Hair follicle dermal papilla cell (primary cell): ENCODE data around the gene DDR1. TPM values are rescaled to one million over a fixed set of nuclear protein-coding genes. Genes with fewer than 3 reads are reported as not detected.

Experiments
- small RNA-seq: library from RNA; depleted of rRNA; stranded (forward); fragments of <200 nt; gene quantifications from one replicate; pipeline ENCODE3, GENCODE V24; 2012
- total RNA-seq: library from RNA; depleted of rRNA; stranded (reverse); fragments of >200 nt; gene quantifications from 2 replicates; pipeline ENCODE4 v1.2.3, GENCODE V29; 2012

Gene DDR1
- 13.8 and 15.5 TPM in 2 replicates for total RNA-seq

DNA sequence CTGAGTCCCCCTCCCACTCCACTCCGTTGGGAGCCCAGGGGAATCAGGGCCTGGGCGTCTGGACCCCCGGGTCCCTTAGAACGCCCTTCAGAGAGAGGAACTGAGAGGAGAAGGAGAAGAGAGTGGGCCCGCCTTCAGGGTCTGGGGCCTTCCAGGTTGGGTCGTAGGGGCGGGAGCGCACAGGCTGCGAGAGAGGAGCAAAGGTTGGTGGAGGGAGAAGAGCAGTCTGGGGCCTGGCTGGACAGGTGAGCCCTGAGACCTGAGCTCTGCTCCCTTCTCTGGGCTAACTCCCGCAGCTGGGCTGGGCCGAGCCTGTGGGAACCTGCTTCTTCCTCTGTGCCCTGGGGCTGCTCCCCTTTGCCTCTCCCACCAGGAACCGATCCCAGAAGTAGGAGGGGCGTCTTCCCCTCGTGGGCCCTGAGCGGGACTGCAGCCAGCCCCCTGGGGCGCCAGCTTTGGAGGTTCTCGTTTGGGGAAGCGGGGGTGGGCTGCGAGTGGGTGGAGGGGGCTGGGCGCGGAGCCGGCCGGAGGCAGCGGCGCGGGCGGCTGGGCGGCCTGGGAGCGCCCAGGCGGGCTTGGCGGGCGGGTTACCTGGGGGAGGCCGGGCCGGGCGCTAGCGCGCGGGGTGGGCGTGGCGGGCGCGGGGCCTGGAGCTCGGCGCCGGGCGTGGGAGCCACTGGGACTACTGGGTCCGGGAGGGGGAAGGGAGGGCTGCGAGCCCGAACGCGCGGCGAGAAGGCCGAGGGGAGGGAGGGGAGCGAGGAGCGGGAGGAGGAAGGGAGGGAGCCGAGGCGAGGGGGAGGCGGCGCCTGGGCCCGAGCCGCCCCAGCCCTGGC is at the start of gene DDR1:
Gene DDR1, plus strand, starts transcription at position 835 of the 836 bp plus-strand sequence. CDS start 4,211 bp downstream, outside the sequence.

GRCh38 chr6:30907758-30908591 is 23.7 kb downstream of the DDR1 start, which contains the start of gene GTF2H4:
Gene GTF2H4 (plus strand): TSS chr6:30908207.

GRCh38 chr6:30914076-30914853 is 29.9 kb downstream of the DDR1 start, which contains the start of gene VARS2:
Gene VARS2 (plus strand): TSS chr6:30914238. CDS start chr6:30914837, 599 bp downstream.

DNA sequence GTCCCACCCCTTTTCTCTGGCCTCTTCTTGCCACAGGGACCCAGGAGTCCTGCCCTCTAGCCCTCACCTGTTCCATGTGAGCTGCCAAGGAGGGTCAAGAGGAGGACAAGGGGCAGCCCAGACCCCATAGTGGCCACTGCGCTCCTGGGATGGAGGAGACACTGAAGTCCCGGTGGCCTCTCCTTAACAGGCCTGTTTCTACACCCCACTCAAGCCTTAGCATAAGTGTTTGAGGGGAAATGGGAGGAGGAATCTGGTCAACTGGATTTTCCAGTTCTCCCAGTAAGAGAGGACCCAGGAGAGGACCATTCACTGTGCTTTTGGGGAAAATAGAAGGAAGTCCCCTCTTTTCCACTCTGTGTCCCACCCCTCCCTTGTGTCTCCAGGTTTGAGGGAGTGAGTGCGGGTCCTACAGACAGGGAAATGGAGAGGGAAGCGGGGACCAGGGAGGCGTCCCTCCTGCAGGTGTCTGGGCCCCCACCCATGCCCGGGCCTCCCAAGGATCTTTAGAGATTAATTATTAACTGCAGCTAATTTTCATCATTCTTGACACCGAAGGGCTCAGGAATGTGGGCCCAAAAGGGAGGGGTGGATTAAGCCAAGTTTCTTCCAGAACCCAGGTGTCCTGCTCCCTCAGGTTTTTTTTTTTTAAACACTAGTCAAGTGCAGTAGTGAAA is 47.8 kb downstream of the DDR1 start, which contains the start of gene SFTA2:
Gene SFTA2, minus strand, starts transcription at position 202 of the 677 bp plus-strand sequence. Its CDS starts 74 bp downstream, at position 128.

GRCh38 chr6:30940361-30940986 is 56.2 kb downstream of the DDR1 start, which contains the start of gene MUCL3:
Gene MUCL3 (plus strand): TSS chr6:30940973. CDS start chr6:30941000, 27 bp downstream.

Small RNA genes lying within 50 kb of the gene (small RNA-seq; reads per million reads assigned to genes)
- not detected for gene RF00019

Other genes with a start within 250 kb of the DDR1 start
- 3.3 and 4.2 TPM in 2 replicates for gene C6orf136, start 237.4 kb upstream of the DDR1 start, total RNA-seq
- gene DHX16, start 211.5 kb upstream of the DDR1 start, total RNA-seq: 26.4 and 29.7 TPM in 2 replicates
- gene PPP1R18, start 197.9 kb upstream of the DDR1 start, total RNA-seq: 95.6 and 113 TPM in 2 replicates
- 2.9 and 5.1 TPM in 2 replicates for gene NRM, start 193.5 kb upstream of the DDR1 start, total RNA-seq
- 6.5 and 8.5 TPM in 2 replicates for gene MDC1, start 167.2 kb upstream of the DDR1 start, total RNA-seq
- gene TUBB, start 164.2 kb upstream of the DDR1 start, total RNA-seq: 662 and 771 TPM in 2 replicates
- gene FLOT1, start 141.8 kb upstream of the DDR1 start, total RNA-seq: 125 and 132 TPM in 2 replicates
- gene IER3, start 140.0 kb upstream of the DDR1 start, total RNA-seq: 50.6 and 67.5 TPM in 2 replicates
- 10.1 and 11.8 TPM in 2 replicates for gene GTF2H4, start 23.7 kb downstream of the DDR1 start, total RNA-seq
- 21.7 and 24.8 TPM in 2 replicates for gene VARS2, start 29.7 kb downstream of the DDR1 start, total RNA-seq
- gene SFTA2, start 47.7 kb downstream of the DDR1 start, total RNA-seq: not detected in 2 replicates
- not detected in 2 replicates for gene MUCL3, start 56.5 kb downstream of the DDR1 start, total RNA-seq
- gene MUC21, start 99.2 kb downstream of the DDR1 start, total RNA-seq: not detected in 2 replicates
- not detected in 2 replicates for gene MUC22, start 126.0 kb downstream of the DDR1 start, total RNA-seq
- gene C6orf15, start 228.1 kb downstream of the DDR1 start, total RNA-seq: not detected in 2 replicates
- 1.6 and 2.7 TPM in 2 replicates for gene PSORS1C1, start 230.3 kb downstream of the DDR1 start, total RNA-seq
- not detected in 2 replicates for gene CDSN, start 235.9 kb downstream of the DDR1 start, total RNA-seq